CD1c-positive myeloid dendritic cell (primary cell): ENCODE measurements around the gene DTD1.

Source experiments
- DNase-seq: peaks from one replicate; pipeline ENCODE4 v3.0.0-alpha.2; 2016; ENCODE audit errors: extremely low spot score

DTD1 gene

GRCh38 chr20:18793625-18794427 is 206.0 kb downstream of the DTD1 start:
- peak; percentile 95 for DNase-seq

- DNase-seq, result no peak
Measured at GRCh38 chr20:18794428-18794787, 206.6 kb downstream of the DTD1 start.

GRCh38 chr20:18795366-18795765 is 207.5 kb downstream of the DTD1 start:
- DNase-seq, result no peak

- DNase-seq, result no peak
Measured at GRCh38 chr20:18796282-18796833, 208.5 kb downstream of the DTD1 start.

- DNase-seq, result no peak
Measured at GRCh38 chr20:18801516-18801915, 213.7 kb downstream of the DTD1 start.

- no peak for DNase-seq
Measured at GRCh38 chr20:18802012-18802634, 214.3 kb downstream of the DTD1 start.

- no peak for DNase-seq
Measured at GRCh38 chr20:18805881-18806280, 218.0 kb downstream of the DTD1 start.

GRCh38 chr20:18808712-18809111 is 220.9 kb downstream of the DTD1 start:
- DNase-seq, result no peak

GRCh38 chr20:18811186-18811585 is 223.3 kb downstream of the DTD1 start:
- DNase-seq, result no peak

- DNase-seq, result no peak
Measured at GRCh38 chr20:18811904-18812303, 224.1 kb downstream of the DTD1 start.

- no peak for DNase-seq
Measured at GRCh38 chr20:18813483-18813882, 225.6 kb downstream of the DTD1 start, which contains the start of gene SCP2D1. Gene SCP2D1 (plus strand): TSS chr20:18813783. CDS start chr20:18813816, 33 bp downstream.

GRCh38 chr20:18815194-18815942 is 227.5 kb downstream of the DTD1 start:
- no peak for DNase-seq
